A673 (cell line): ENCODE measurements around the gene PRTN3. TPM values are rescaled to one million over a fixed set of nuclear protein-coding genes. Genes with fewer than 3 reads are reported as not detected.

ENCODE experiments used
- BruUV-seq: library from RNA; stranded (reverse); fragments of 400-500 nt; replicated peaks from 2 replicates; lab custom pipeline; 2021; lab: Mats Ljungman, UMichigan
- CTCF ChIA-PET: fragments of 300-600 bp; sonication (Branson Sonifier 250); formaldehyde crosslinking; loops from one replicate; lab custom pipeline; 2022; ENCODE audit warnings: antibody characterized with exemption; lab: Charles Lee
- POLR2A ChIA-PET: fragments of 300-600 bp; sonication (Branson Sonifier 250); formaldehyde crosslinking; loops from one replicate; lab custom pipeline; 2022; ENCODE audit warnings: antibody characterized with exemption; ENCODE audit not compliant: low non-redundant PET; lab: Charles Lee
- DNase-seq: peaks from one replicate; pipeline ENCODE4 v3.0.0-alpha.2; 2015; ENCODE audit warnings: low spot score
- H3K27ac ChIP-seq: fragments of 200-600 bp; sonication (generic); 2 replicates; pipeline ENCODE4 v1.5.1; 2016; ENCODE audit warnings: mixed run types, low read depth, mild to moderate bottlenecking, mixed read lengths, antibody characterized with exemption, low read length; ENCODE audit not compliant: poor library complexity, severe bottlenecking
- H3K27me3 ChIP-seq: fragments of 200-600 bp; sonication (generic); replicated peaks from 2 replicates; pipeline ENCODE4 v1.6.1; 2017; ENCODE audit warnings: mixed run types, low read depth, mild to moderate bottlenecking, mixed read lengths, antibody characterized with exemption, low read length; ENCODE audit not compliant: insufficient read depth, poor library complexity
- H3K36me3 ChIP-seq: fragments of 200-600 bp; sonication (generic); 2 replicates; pipeline ENCODE4 v1.6.1; 2016; ENCODE audit warnings: mixed run types, mild to moderate bottlenecking, mixed read lengths, antibody characterized with exemption, low read length; ENCODE audit not compliant: insufficient read depth, poor library complexity, severe bottlenecking
- H3K4me1 ChIP-seq: fragments of 200-600 bp; sonication (generic); 2 replicates; pipeline ENCODE4 v1.6.1; 2017; ENCODE audit warnings: mixed run types, mild to moderate bottlenecking, mixed read lengths, antibody characterized with exemption, low read length; ENCODE audit not compliant: insufficient read depth, poor library complexity, severe bottlenecking
- H3K4me3 ChIP-seq: fragments of 200-600 bp; sonication (generic); 2 replicates; pipeline ENCODE4 v1.5.1; 2016; ENCODE audit warnings: low read depth, mixed run types, mild to moderate bottlenecking, mixed read lengths, low read length; ENCODE audit not compliant: poor library complexity, severe bottlenecking
- H3K9me3 ChIP-seq: fragments of 200-600 bp; sonication (generic); 2 replicates; pipeline ENCODE4 v1.6.1; 2016; ENCODE audit warnings: mixed run types, low read depth, mild to moderate bottlenecking, mixed read lengths, antibody characterized with exemption, low read length; ENCODE audit not compliant: poor library complexity, severe bottlenecking
- CTCF ChIP-seq: fragments of 300-800, 200-600 bp; sonication (generic); conservative IDR thresholded peaks from 2 replicates; pipeline ENCODE4 v1.5.1; 2017; ENCODE audit warnings: low read depth, mild to moderate bottlenecking, antibody characterized with exemption, low read length, moderate library complexity, mixed read lengths
- EZH2 ChIP-seq: fragments of 200-600 bp; sonication (generic); IDR thresholded peaks from 2 replicates; pipeline ENCODE4 v1.6.1; 2017; ENCODE audit warnings: borderline replicate concordance, low read depth, mild to moderate bottlenecking, mixed read lengths, antibody characterized with exemption, low read length; ENCODE audit not compliant: poor library complexity, severe bottlenecking
- intact Hi-C: fragments of 100-400 bp; cut with micrococcal nuclease; formaldehyde crosslinking; loops from one replicate; pipeline ENCODE4 v1.10.0; 2022; ENCODE audit not compliant: unreplicated experiment
- total RNA-seq: library from RNA; stranded (reverse); gene quantifications from 2 replicates; pipeline ENCODE4 v1.2.3, GENCODE V29; 2021

Gene PRTN3
- total RNA-seq, 1 experiment from 2014 or later, result not detected

GRCh38 chr19:854549-854948, 13.8 kb downstream of the PRTN3 start:
- no peaks in the 10 kb centered on the region for H3K9me3 ChIP-seq
- no peaks in the 10 kb centered on the region for H3K27me3 ChIP-seq
- BruUV-seq, result no TSS peak
- ChIA-PET POLR2A (interaction anchor here (0.7 kb wide), 1 partner anchor 129 kb away, joined by 3 read pairs; the partner anchor contains the start of gene WDR18), CTCF (interaction anchor here (0.5 kb wide), 2 partner anchors 189 to 323 kb away, joined by 4 to 10 read pairs; no protein-coding TSS in a partner anchor)
- intact Hi-C loops, result no loop called here
- no peak overlapping the region for H3K4me3 ChIP-seq
- no peaks in the 10 kb centered on the region for H3K36me3 ChIP-seq
- H3K27ac ChIP-seq, result no peak overlapping the region
- H3K4me1 ChIP-seq, result no peaks in the 10 kb centered on the region
- DNase-seq, result no peak
- TF ChIP-seq CTCF (no peak), EZH2 (no peak)

- Histone ChIP-seq H3K9me3 (no peaks in the 10 kb centered on the region), H3K4me3 (no peak overlapping the region), H3K36me3 (no peaks in the 10 kb centered on the region), H3K4me1 (no peaks in the 10 kb centered on the region), H3K27me3 (no peaks in the 10 kb centered on the region), H3K27ac (no peak overlapping the region)
- intact Hi-C loops, result no loop called here
- ChIA-PET CTCF (no interaction called here), POLR2A (no interaction called here)
- BruUV-seq, result no TSS peak
- no peak for TF ChIP-seq CTCF
- DNase-seq, result no peak
Observed at GRCh38 chr19:855142-855541, 14.3 kb downstream of the PRTN3 start.

- Histone ChIP-seq H3K27ac (no peak overlapping the region), H3K4me1 (no peaks in the 10 kb centered on the region), H3K4me3 (no peak overlapping the region), H3K36me3 (no peaks in the 10 kb centered on the region), H3K27me3 (no peaks in the 10 kb centered on the region), H3K9me3 (no peaks in the 10 kb centered on the region)
- intact Hi-C loops, result no loop called here
- no peak for TF ChIP-seq CTCF
- no peak for TF ChIP-seq EZH2
- POLR2A ChIA-PET, result no interaction called here
- DNase-seq, result no peak
- BruUV-seq, result no TSS peak
- CTCF ChIA-PET, result interaction anchor here (0.9 kb wide), 1 partner anchor 389 kb away, joined by 3 read pairs; no protein-coding TSS in a partner anchor
Observed at GRCh38 chr19:855566-856120, 14.8 kb downstream of the PRTN3 start.
